HG02943 (cell line): ENCODE results near the gene TMEM8B.
"Not testable (repeated sequence)": the region's sequence is repeated elsewhere in the genome, so short reads cannot be mapped to it uniquely, and the experiment has no call there.

Experiments used
- ATAC-seq: cut with Tn5 transposase; IDR thresholded peaks from one replicate; pipeline ENCODE4 v1.9.1; 2021; ENCODE audit warnings: mild to moderate bottlenecking, low read depth, moderate library complexity; ENCODE audit not compliant: unreplicated experiment

TMEM8B gene

GRCh38 chr9:35905051-35905781 lies 76.2 kb downstream of the TMEM8B start:
- no peak for ATAC-seq

GRCh38 chr9:35905912-35906679 lies 77.1 kb downstream of the TMEM8B start, which contains the start of gene HRCT1:
Gene HRCT1 (plus strand): TSS chr9:35906202. CDS start chr9:35906288, 86 bp downstream.
- ATAC-seq: no peak

GRCh38 chr9:35906923-35907699 lies 78.1 kb downstream of the TMEM8B start:
- no peak for ATAC-seq

- no peak for ATAC-seq
Measured at GRCh38 chr9:35907711-35908503, 78.9 kb downstream of the TMEM8B start.

- ATAC-seq: no peak
Measured at GRCh38 chr9:35908504-35909125, 79.6 kb downstream of the TMEM8B start.

- no peak for ATAC-seq
Measured at GRCh38 chr9:35909274-35909673, 80.2 kb downstream of the TMEM8B start, which contains the start of gene SPAAR. Gene SPAAR (plus strand): TSS chr9:35909490. CDS start chr9:35910464, 974 bp downstream.

- no peak for ATAC-seq
Measured at GRCh38 chr9:35909687-35910612, 80.9 kb downstream of the TMEM8B start.

- no peak for ATAC-seq
Measured at GRCh38 chr9:35910613-35911359, 81.8 kb downstream of the TMEM8B start.

GRCh38 chr9:35911690-35912089 lies 82.7 kb downstream of the TMEM8B start:
- ATAC-seq: no peak

GRCh38 chr9:35912791-35913400 lies 83.9 kb downstream of the TMEM8B start:
- no peak for ATAC-seq

- not testable (repeated sequence) for ATAC-seq
Measured at GRCh38 chr9:35913429-35913828, 84.4 kb downstream of the TMEM8B start.

- no peak for ATAC-seq
Measured at GRCh38 chr9:35914301-35914807, 85.3 kb downstream of the TMEM8B start.
